ENCODE data around the gene EXTL2. TPM values are rescaled to one million over a fixed set of nuclear protein-coding genes. Genes with fewer than 3 reads are reported as not detected.

Gene EXTL2, protein sequence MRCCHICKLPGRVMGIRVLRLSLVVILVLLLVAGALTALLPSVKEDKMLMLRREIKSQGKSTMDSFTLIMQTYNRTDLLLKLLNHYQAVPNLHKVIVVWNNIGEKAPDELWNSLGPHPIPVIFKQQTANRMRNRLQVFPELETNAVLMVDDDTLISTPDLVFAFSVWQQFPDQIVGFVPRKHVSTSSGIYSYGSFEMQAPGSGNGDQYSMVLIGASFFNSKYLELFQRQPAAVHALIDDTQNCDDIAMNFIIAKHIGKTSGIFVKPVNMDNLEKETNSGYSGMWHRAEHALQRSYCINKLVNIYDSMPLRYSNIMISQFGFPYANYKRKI
- 46.3 and 50.4 TPM in 2 replicates for total RNA-seq
- long read RNA-seq, transcript EXTL2-202 (5 exons, 3,985 nt): major isoform, 49 of 98 reads
- long read RNA-seq, transcript EXTL2-201 (5 exons, 2,835 nt): minor isoform, 20 of 98 reads
- long read RNA-seq, partial matches to known transcripts: 2 of 98 reads
- long read RNA-seq, other reads (novel, unspliced or antisense): 26 of 98 reads

DNA sequence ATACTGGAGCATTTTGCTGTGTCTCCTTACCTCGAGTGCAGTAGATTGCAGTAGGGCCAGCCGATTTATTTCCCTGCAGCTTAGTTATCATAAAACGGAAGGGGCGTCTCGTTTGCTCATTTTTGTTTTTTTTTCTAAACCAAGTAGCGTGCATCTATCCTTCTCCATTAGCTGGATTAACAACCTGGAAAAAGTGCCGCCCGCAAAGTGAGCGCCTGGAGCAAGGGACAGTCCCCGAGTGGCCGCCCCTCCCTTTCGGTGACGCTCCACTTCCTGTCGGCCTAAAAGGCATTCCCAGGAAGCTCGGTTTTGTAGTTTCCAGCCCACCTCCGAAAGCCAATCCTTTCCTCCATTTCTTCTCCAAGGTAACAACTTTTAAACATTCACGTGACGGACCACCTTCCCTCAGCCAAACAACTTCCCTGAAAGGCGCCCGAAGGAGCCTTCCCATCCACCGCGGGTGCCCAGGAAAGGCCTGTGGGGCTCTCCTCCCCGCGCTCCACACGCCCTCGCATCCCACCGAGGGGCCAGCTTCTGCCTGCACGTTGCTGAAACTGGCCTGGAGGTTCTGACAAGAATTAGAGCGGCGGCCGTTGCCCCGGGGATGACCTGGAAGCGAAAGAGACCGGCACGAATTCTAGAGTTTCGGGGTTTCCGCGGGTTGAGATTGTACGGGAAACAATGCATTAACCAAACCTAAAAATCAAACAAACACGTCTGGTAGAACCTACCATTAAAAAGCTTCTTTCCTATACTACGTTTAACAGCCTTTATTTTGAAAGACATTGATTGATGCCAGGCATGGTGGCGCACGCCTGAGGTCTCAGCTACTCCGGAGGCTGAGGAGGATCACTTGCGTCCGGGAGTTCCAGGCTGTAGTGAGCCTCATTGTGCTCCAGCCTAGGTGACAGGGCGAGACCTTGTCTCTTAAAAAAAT, at the start of gene EXTL2:
TSS of gene EXTL2 (minus strand) at position 240 of the 937 bp plus-strand sequence. CDS start 6,085 bp downstream, outside the sequence.
- Mint-ChIP-seq H3K27ac (peak within 1 kb of the TSS; percentile 97), H3K36me3 (ENCODE audit: insufficient read depth) (peaks cover 25% of the 10 kb centered on the region), H3K27me3 (no peaks in the 10 kb centered on the region), H3K9me3 (ENCODE audit: low read depth) (peaks cover 13% of the 10 kb centered on the region), H3K4me3 (ENCODE audit: low read depth) (peak within 1 kb of the TSS; percentile 100), H3K4me1 (ENCODE audit: low read depth) (peaks cover 22% of the 10 kb centered on the region)
- TF ChIP-seq, protein P1, sequence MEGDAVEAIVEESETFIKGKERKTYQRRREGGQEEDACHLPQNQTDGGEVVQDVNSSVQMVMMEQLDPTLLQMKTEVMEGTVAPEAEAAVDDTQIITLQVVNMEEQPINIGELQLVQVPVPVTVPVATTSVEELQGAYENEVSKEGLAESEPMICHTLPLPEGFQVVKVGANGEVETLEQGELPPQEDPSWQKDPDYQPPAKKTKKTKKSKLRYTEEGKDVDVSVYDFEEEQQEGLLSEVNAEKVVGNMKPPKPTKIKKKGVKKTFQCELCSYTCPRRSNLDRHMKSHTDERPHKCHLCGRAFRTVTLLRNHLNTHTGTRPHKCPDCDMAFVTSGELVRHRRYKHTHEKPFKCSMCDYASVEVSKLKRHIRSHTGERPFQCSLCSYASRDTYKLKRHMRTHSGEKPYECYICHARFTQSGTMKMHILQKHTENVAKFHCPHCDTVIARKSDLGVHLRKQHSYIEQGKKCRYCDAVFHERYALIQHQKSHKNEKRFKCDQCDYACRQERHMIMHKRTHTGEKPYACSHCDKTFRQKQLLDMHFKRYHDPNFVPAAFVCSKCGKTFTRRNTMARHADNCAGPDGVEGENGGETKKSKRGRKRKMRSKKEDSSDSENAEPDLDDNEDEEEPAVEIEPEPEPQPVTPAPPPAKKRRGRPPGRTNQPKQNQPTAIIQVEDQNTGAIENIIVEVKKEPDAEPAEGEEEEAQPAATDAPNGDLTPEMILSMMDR (IDR thresholded peaks at IDR 0.05; ENCODE audit: unreplicated experiment): no peak
- peak; percentile 67 for DNase-seq (ENCODE audit: low spot score, unreplicated experiment)

DNA sequence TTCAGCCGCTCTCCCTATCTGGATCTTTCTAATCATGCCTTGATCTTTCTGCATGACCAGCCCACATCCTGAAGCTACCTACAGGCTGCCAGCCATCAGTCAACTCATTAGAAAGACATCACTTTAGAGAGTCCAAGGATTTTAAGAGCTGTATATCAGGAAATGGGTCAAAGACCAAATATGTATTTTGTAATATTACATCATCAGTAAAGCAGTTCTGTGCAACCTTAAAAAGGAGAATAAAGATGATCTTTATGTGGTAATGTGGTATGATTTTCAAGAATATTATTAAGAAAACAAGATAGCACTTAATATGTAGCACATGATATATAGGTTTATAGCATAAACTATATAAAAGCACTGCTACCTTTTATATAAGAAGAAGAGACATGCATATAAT, 48.9 kb upstream of the EXTL2 start:
- peaks cover 19% of the 10 kb centered on the region for H3K9me3 Mint-ChIP-seq (ENCODE audit: low read depth)
- H3K36me3 Mint-ChIP-seq (ENCODE audit: insufficient read depth): peaks cover 44% of the 10 kb centered on the region
- H3K4me3 Mint-ChIP-seq (ENCODE audit: low read depth): no peak overlapping the region
- DNase-seq (ENCODE audit: low spot score, unreplicated experiment): no peak
- H3K27me3 Mint-ChIP-seq: no peaks in the 10 kb centered on the region
- H3K27ac Mint-ChIP-seq: no peak overlapping the region
- TF ChIP-seq, protein P1 (IDR thresholded peaks at IDR 0.05; ENCODE audit: unreplicated experiment): no peak
- H3K4me1 Mint-ChIP-seq (ENCODE audit: low read depth): no peaks in the 10 kb centered on the region

DNA sequence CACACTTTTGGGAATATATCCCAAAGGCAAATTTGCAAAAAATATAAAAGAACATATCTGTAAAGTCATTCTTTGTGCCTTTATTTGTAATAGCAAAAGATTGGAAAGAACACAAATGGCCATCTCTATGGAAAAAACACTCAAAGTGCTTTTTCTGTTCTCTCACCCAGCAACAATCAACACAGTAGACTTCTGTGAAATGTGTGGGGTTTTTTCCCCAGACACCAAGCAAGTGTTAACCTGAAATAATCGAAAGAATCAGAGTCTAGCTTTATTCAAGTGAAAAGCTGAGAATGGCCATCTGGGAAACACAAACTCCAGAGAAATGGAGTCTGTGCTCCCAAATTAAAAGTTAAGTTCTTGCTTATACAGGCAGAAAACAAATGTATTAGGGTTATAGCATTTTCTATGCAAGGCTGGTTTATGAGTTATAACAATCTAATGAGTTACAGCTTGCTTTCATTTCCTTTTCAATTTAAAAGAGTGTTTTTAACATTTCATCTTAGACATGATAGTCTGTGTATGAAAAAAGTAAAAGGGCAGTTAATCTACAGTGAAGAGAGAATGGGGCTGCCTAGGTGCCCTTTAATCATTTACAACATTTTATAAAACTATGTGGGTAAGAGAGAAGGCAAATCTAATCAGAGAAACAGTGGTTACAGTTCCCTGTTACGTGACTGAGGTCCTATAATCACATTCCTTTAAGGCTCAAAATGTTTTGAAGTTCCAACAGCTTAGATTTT, 47.8 kb upstream of the EXTL2 start:
- DNase-seq (ENCODE audit: low spot score, unreplicated experiment): no peak
- H3K27ac Mint-ChIP-seq: no peak overlapping the region
- H3K27me3 Mint-ChIP-seq: no peaks in the 10 kb centered on the region
- TF ChIP-seq, protein P1 (IDR thresholded peaks at IDR 0.05; ENCODE audit: unreplicated experiment): no peak
- no peak overlapping the region for H3K4me3 Mint-ChIP-seq (ENCODE audit: low read depth)
- peaks cover 9% of the 10 kb centered on the region for H3K9me3 Mint-ChIP-seq (ENCODE audit: low read depth)
- no peaks in the 10 kb centered on the region for H3K4me1 Mint-ChIP-seq (ENCODE audit: low read depth)
- H3K36me3 Mint-ChIP-seq (ENCODE audit: insufficient read depth): peaks cover 40% of the 10 kb centered on the region

DNA sequence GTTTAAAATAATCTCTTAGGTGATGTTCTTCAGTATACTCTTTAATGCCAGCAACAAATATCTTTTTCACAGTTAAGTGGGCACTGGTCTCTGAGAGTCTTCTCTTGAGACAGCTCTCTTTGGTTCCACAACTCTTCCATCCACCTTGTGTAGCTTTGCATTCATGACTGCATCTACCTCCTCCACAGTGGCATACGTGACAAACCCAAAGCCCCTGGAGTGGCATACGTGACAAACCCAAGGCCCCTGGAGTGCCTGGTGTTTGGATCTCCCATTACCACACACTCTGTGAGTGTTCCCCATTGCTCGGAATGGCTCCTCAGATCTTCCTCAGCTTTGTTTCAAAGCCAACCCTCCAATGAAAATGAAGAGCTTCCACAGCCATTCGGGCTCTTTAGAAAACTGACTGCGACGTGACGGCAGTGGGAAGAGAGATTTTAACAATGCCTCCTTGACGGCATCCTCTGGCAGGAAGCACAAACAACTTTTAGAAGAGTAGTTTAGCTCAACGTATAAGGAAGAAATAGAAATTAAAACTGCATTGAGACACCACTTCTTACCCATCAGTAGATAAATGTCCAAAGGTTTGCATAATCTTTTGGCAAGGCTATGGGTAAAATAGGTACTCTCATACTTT, 47.1 kb upstream of the EXTL2 start:
- TF ChIP-seq, protein P1 (IDR thresholded peaks at IDR 0.05; ENCODE audit: unreplicated experiment): no peak
- Mint-ChIP-seq H3K27me3 (no peaks in the 10 kb centered on the region), H3K27ac (no peak overlapping the region), H3K4me3 (ENCODE audit: low read depth) (no peak overlapping the region), H3K9me3 (ENCODE audit: low read depth) (peaks cover 1% of the 10 kb centered on the region), H3K4me1 (ENCODE audit: low read depth) (no peaks in the 10 kb centered on the region), H3K36me3 (ENCODE audit: insufficient read depth) (peaks cover 36% of the 10 kb centered on the region)
- no peak for DNase-seq (ENCODE audit: low spot score, unreplicated experiment)
